ENCODE measurements around the gene RFX2. TPM values are rescaled to one million over a fixed set of nuclear protein-coding genes. Genes with fewer than 3 reads are reported as not detected.

The RFX2 gene
- total and polyA plus RNA-seq, 9 of the 15 experiments (the other 6 are each of a cell fraction or from before 2014, with no cell fraction given): 3.6 to 18.7 (median 8.7) TPM

DNA sequence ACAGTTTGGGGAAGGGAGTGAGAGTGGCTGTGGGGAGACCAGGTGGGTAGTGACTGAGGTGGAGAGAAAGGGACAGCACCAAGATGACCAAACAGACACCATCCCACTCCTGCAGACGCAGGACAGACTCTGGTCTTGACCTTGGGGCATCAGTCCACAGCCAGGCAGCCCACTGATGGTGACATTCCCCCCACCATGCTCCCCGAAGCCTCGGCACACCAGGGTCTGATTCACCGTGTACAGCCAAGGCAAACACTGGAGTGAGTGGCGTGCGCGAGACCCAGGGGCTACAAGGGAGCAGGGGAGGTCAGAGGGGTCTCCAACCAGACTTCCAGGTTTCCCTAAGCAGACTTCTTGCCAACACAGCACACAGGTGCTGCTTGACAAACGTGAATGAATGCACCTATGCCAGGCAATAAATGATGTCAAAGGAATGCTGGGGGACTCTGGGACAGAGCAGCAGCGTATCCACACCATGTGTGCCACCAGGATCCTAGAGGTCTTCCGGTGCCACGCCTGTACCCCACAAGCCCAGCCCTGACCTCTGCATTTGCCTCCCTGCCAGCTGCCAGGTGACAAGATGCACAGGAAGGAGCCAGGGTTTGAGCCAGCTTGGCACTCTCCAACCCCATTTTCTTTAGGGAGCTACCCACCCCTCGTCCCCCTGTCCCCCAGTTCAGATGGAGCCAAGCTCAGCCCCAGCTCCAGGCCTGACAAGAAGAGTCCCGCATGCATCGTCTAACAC, 150.9 kb downstream of the RFX2 start:
- Histone ChIP-seq H3K9ac (ENCODE audit: insufficient read depth in 1 of 2, low read depth in 2 of 2, low read length in 2 of 2) (peak overlapping the region in 1 of 2 experiments; percentile 36; a peak in 1 of 4 replicates), H3K9me1 (ENCODE audit: control insufficient read depth, insufficient read depth, low read length) (peaks cover 10% of the 10 kb centered on the region), H2AFZ (ENCODE audit: low read depth, low read length) (no peak overlapping the region), H3K4me1 (replicated peaks in 1 of 2; ENCODE audit: control insufficient read depth in 2 of 2, insufficient read depth in 2 of 2, low read length in 2 of 2) (peaks cover 25 to 48% of the 10 kb centered on the region in 2 experiments), H3K9me3 (replicated peaks; ENCODE audit: control insufficient read depth, insufficient read depth, low read depth, low read length) (no peaks in the 10 kb centered on the region), H4K20me1 (replicated peaks; ENCODE audit: control insufficient read depth, insufficient read depth, low read length) (peaks cover 70% of the 10 kb centered on the region), H3K36me3 (ENCODE audit: control insufficient read depth, insufficient read depth, low read length) (peaks cover 21% of the 10 kb centered on the region; the same call in 2 of the 3 replicates), H3K4me3 (no peak overlapping the region), H3K4me2 (ENCODE audit: insufficient read depth, low read length) (no peak overlapping the region), H3K27ac (ENCODE audit: extremely low read depth, low read depth, low read length) (no peak overlapping the region), H3K79me2 (ENCODE audit: control insufficient read depth, insufficient read depth, low read length) (peaks cover 96% of the 10 kb centered on the region), H3K27me3 (ENCODE audit: control insufficient read depth in 2 of 2, insufficient read depth in 2 of 2, low read length in 2 of 2) (no peaks in the 10 kb centered on the region)
- ATAC-seq: no peak
- no peak for FAIRE-seq
- CTCF ChIA-PET (ENCODE audit: low intra/inter-chr PET ratio): no interaction called here
- in situ Hi-C loops (cut with MboI) (no loop called here), intact Hi-C loops (cut with micrococcal nuclease) (no loop called here)
- POLR2A ChIA-PET: interaction anchor here (0.7 to 1.7 kb wide), 5 partner anchors 9 to 19 kb away, joined by 3 to 8 read pairs (median 3); partner anchors contain the start of gene RANBP3
- no peak for DNase-seq (ENCODE audit: extremely low read depth in 1 of 4, low spot score in 3 of 4)
- TF ChIP-seq TBL1XR1 (IDR thresholded peaks at IDR 0.05; ENCODE audit: low read length in 2 of 2): no peak
- no peak for TF ChIP-seq RAD21 (CRISPR knock-in tag; conservative IDR thresholded peaks at IDR 0.05 in 1 of 2, IDR thresholded peaks at IDR 0.05 in 1 of 2)
- no peak for TF ChIP-seq RB1 (IDR thresholded peaks at IDR 0.05; ENCODE audit: low read depth)
- TF ChIP-seq NR2C2 (CRISPR knock-in tag; IDR thresholded peaks at IDR 0.05): no peak
- TF ChIP-seq NR2C2 (tag; IDR thresholded peaks at IDR 0.05): no peak
- TF ChIP-seq GTF2F1 (IDR thresholded peaks at IDR 0.05; ENCODE audit: low read depth, low read length): no peak
- BruUV-seq (replicated peaks): no TSS peak
- WGBS (ENCODE audit: insufficient coverage, low coverage, missing lambda C conversion rate): 90% methylated on average over 14 of the region's 14 CpGs
